ENCODE data around the gene ZNF521. TPM values are rescaled to one million over a fixed set of nuclear protein-coding genes. Genes with fewer than 3 reads are reported as not detected.

Gene ZNF521
- total RNA-seq, 2 experiments from 2014 or later = 0.85 to 2.8 TPM

DNA sequence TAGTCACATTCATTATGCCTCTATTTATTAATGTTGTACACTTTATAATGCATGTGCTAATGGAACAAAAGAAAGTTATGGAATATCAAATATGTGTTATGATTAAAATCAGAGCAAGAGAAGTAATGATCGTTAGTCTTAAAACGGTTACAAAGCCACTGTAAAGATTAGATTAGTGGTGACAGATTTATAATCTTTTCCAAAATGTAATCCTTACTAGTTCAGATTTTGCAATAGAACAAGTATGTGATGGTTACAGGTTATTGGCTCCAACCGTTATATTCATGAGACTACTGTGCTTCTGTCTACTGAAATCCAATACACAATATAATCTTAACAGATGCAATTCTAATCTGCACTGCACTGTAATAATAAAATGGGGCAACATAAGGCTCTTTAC is 180.6 kb downstream of the ZNF521 start:
- no peak overlapping the region for H3K4me3 ChIP-seq (ENCODE audit: low read depth, low read length, poor library complexity, severe bottlenecking)
- no peaks in the 10 kb centered on the region for H3K9me3 ChIP-seq (ENCODE audit: low read length)
- no peaks in the 10 kb centered on the region for H3K79me2 ChIP-seq (ENCODE audit: insufficient read depth, low read depth, low read length)
- no peaks in the 10 kb centered on the region for H3K4me1 ChIP-seq (ENCODE audit: insufficient read depth, low read length, poor library complexity, severe bottlenecking)
- no peak overlapping the region for H3K4me2 ChIP-seq (ENCODE audit: low read length)
- ChIA-PET CTCF (ENCODE audit: unreplicated experiment) (no interaction called here), POLR2A (no interaction called here)
- no peak for DNase-seq (ENCODE audit: low spot score)
- intact Hi-C loops (cut with micrococcal nuclease; ENCODE audit: unreplicated experiment) = no loop called here
- no peaks in the 10 kb centered on the region for H3K36me3 ChIP-seq (ENCODE audit: insufficient read depth, low read length)
- no peak overlapping the region for H3K27ac ChIP-seq (ENCODE audit: low read depth, low read length, poor library complexity, severe bottlenecking)
- no peak overlapping the region for H2AFZ ChIP-seq (ENCODE audit: low read length)
- H3K9me2 ChIP-seq (ENCODE audit: insufficient read depth, low read length) = no peaks in the 10 kb centered on the region
- TF ChIP-seq EZH2phosphoT487 (IDR thresholded peaks at IDR 0.05; ENCODE audit: borderline replicate concordance, low read depth, low read length) = no peak
- no peaks in the 10 kb centered on the region for H4K20me1 ChIP-seq (ENCODE audit: insufficient read depth, low read length)
- no TSS peak for BruUV-seq (replicated peaks)

DNA sequence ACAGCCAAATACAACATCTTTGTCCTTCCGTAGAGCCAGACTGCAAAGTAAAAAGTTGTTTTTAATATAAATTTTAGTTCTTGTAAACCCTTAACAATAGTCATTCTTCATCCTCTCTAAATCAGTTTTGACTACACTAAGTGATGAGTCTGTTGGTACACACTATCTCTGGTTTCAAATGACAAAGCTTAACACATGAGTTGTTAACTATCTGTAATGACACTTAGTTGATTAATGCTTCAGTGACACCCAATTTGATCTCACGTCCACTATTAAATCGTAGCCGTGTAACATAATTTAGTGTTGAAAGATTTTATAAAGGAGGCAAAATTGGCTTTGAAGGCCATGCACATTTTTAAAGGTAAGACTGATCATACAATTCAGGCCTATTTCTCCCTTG is 181.6 kb downstream of the ZNF521 start:
- no TSS peak for BruUV-seq (replicated peaks)

GRCh38 chr18:25169701-25170100 is 182.3 kb downstream of the ZNF521 start:
- ChIA-PET CTCF (ENCODE audit: unreplicated experiment) (no interaction called here), POLR2A (no interaction called here)
- Histone ChIP-seq H3K4me2 (ENCODE audit: low read length) (no peak overlapping the region), H3K4me1 (ENCODE audit: insufficient read depth, low read length, poor library complexity, severe bottlenecking) (peaks cover 3% of the 10 kb centered on the region), H3K27ac (ENCODE audit: low read depth, low read length, poor library complexity, severe bottlenecking) (no peak overlapping the region), H3K9me3 (ENCODE audit: low read length) (no peaks in the 10 kb centered on the region), H4K20me1 (ENCODE audit: insufficient read depth, low read length) (no peaks in the 10 kb centered on the region), H3K4me3 (ENCODE audit: low read depth, low read length, poor library complexity, severe bottlenecking) (no peak overlapping the region), H2AFZ (ENCODE audit: low read length) (no peak overlapping the region), H3K36me3 (ENCODE audit: insufficient read depth, low read length) (no peaks in the 10 kb centered on the region), H3K79me2 (ENCODE audit: insufficient read depth, low read depth, low read length) (no peaks in the 10 kb centered on the region), H3K9me2 (ENCODE audit: insufficient read depth, low read length) (no peaks in the 10 kb centered on the region)
- intact Hi-C loops (cut with micrococcal nuclease; ENCODE audit: unreplicated experiment) = loop anchor here (5.0 kb wide), 1 partner anchor 47 kb away; no protein-coding TSS in a partner anchor
- no TSS peak for BruUV-seq (replicated peaks)
- no peak for TF ChIP-seq EZH2phosphoT487 (IDR thresholded peaks at IDR 0.05; ENCODE audit: borderline replicate concordance, low read depth, low read length)
- TF ChIP-seq, protein P1, sequence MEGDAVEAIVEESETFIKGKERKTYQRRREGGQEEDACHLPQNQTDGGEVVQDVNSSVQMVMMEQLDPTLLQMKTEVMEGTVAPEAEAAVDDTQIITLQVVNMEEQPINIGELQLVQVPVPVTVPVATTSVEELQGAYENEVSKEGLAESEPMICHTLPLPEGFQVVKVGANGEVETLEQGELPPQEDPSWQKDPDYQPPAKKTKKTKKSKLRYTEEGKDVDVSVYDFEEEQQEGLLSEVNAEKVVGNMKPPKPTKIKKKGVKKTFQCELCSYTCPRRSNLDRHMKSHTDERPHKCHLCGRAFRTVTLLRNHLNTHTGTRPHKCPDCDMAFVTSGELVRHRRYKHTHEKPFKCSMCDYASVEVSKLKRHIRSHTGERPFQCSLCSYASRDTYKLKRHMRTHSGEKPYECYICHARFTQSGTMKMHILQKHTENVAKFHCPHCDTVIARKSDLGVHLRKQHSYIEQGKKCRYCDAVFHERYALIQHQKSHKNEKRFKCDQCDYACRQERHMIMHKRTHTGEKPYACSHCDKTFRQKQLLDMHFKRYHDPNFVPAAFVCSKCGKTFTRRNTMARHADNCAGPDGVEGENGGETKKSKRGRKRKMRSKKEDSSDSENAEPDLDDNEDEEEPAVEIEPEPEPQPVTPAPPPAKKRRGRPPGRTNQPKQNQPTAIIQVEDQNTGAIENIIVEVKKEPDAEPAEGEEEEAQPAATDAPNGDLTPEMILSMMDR (conservative IDR thresholded peaks at IDR 0.05; ENCODE audit: low read length) = no peak
- DNase-seq (ENCODE audit: low spot score) = no peak

More for the DNA sequence above, 181.6 kb downstream of the ZNF521 start:
- DNase-seq (ENCODE audit: low spot score) = no peak
- Histone ChIP-seq H3K79me2 (ENCODE audit: insufficient read depth, low read depth, low read length) (no peaks in the 10 kb centered on the region), H2AFZ (ENCODE audit: low read length) (no peak overlapping the region), H3K27ac (ENCODE audit: low read depth, low read length, poor library complexity, severe bottlenecking) (no peak overlapping the region), H3K9me2 (ENCODE audit: insufficient read depth, low read length) (no peaks in the 10 kb centered on the region), H3K4me3 (ENCODE audit: low read depth, low read length, poor library complexity, severe bottlenecking) (no peak overlapping the region), H3K9me3 (ENCODE audit: low read length) (no peaks in the 10 kb centered on the region), H4K20me1 (ENCODE audit: insufficient read depth, low read length) (no peaks in the 10 kb centered on the region), H3K36me3 (ENCODE audit: insufficient read depth, low read length) (no peaks in the 10 kb centered on the region), H3K4me2 (ENCODE audit: low read length) (no peak overlapping the region), H3K4me1 (ENCODE audit: insufficient read depth, low read length, poor library complexity, severe bottlenecking) (no peaks in the 10 kb centered on the region)
- POLR2A ChIA-PET = no interaction called here
- TF ChIP-seq, protein P1 (conservative IDR thresholded peaks at IDR 0.05; ENCODE audit: low read length) = no peak
- TF ChIP-seq EZH2phosphoT487 (IDR thresholded peaks at IDR 0.05; ENCODE audit: borderline replicate concordance, low read depth, low read length) = no peak
- intact Hi-C loops (cut with micrococcal nuclease; ENCODE audit: unreplicated experiment) = no loop called here
- CTCF ChIA-PET (ENCODE audit: unreplicated experiment) = no interaction called here

All from OCI-LY7 (cell line).